Fibroblast of the aortic adventitia (primary cell): ENCODE results near the gene VAMP5. TPM values are rescaled to one million over a fixed set of nuclear protein-coding genes. Genes with fewer than 3 reads are reported as not detected.

ENCODE experiments used
- DNase-seq: peaks from one replicate; pipeline ENCODE4 v3.0.0-alpha.2; 2010; ENCODE audit warnings: low read depth
- H3K4me3 ChIP-seq: 2 replicates; pipeline ENCODE4 v1.5.1; 2011; ENCODE audit warnings: low read depth, mild to moderate bottlenecking, control low read depth, low read length, moderate library complexity
- CTCF ChIP-seq: IDR thresholded peaks from 2 replicates; pipeline ENCODE4 v1.5.1; 2011; ENCODE audit warnings: mild to moderate bottlenecking, low read length, control low read depth, inconsistent platforms; ENCODE audit not compliant: insufficient read depth
- total RNA-seq: library from RNA; depleted of rRNA; stranded (reverse); fragments of >200 nt; gene quantifications from 2 replicates; pipeline ENCODE4 v1.2.3, GENCODE V29; 2012; ENCODE audit warnings: low replicate concordance

The VAMP5 gene
- total RNA-seq, 1 donor: 33.8 TPM

GRCh38 chr2:85596486-85597143, 12.4 kb downstream of the VAMP5 start:
- TF ChIP-seq CTCF: no peak
- no peak for DNase-seq
- peak overlapping the region; percentile 100 for H3K4me3 ChIP-seq

- no peak for DNase-seq
- TF ChIP-seq CTCF: no peak
- H3K4me3 ChIP-seq: no peak overlapping the region
Observed at GRCh38 chr2:85597241-85597640, 13.0 kb downstream of the VAMP5 start.

- no peak for DNase-seq
- no peak overlapping the region for H3K4me3 ChIP-seq
- TF ChIP-seq CTCF: no peak
Observed at GRCh38 chr2:85598594-85599340, 14.5 kb downstream of the VAMP5 start.

GRCh38 chr2:85599468-85600234, 15.4 kb downstream of the VAMP5 start:
- no peak for TF ChIP-seq CTCF
- H3K4me3 ChIP-seq: no peak overlapping the region
- no peak for DNase-seq

- DNase-seq: no peak
- H3K4me3 ChIP-seq: no peak overlapping the region
Observed at GRCh38 chr2:85600235-85600575, 16.0 kb downstream of the VAMP5 start.

More at GRCh38 chr2:85600235-85600575, 16.0 kb downstream of the VAMP5 start:
- TF ChIP-seq CTCF: no peak
